Esophagus squamous epithelium (tissue), 4 donors: Measurements from ENCODE around the gene PTPN20.

Source experiments
- CTCF ChIP-seq, 6 experiments: fragments of 450-650 bp in 4 of 6; fragments of 200-600 bp in 2 of 6; sonication (generic) in 2 of 6; IDR thresholded peaks; one replicate each; pipeline ENCODE4 v1.5.1; 2016 to 2019; ENCODE audit warnings: antibody characterized with exemption in 6 of 6, mild to moderate bottlenecking in 4 of 6, moderate library complexity in 4 of 6
- POLR2A ChIP-seq, 4 donors: fragments of 450-650 bp; IDR thresholded peaks; one replicate each; pipeline ENCODE4 v1.6.1; 2017; ENCODE audit warnings: antibody characterized with exemption in 4 of 4, mild to moderate bottlenecking in 4 of 4, moderate library complexity in 3 of 4

- no peak for TF ChIP-seq CTCF (IDR thresholded peaks at IDR 0.05)
- TF ChIP-seq POLR2A (IDR thresholded peaks at IDR 0.05), result no peak
Observed at GRCh38 chr10:47033081-47033480, 121.9 kb downstream of the PTPN20 start.
